NCI-H146 (cell line): ENCODE data around the gene FOSB.
"Not testable (repeated sequence)": the region's sequence is repeated elsewhere in the genome, so short reads cannot be mapped to it uniquely, and the experiment has no call there.

Experiments
- DNase-seq: peaks from one replicate; lab custom pipeline; 2025; lab: John Stamatoyannopoulos, UW

The FOSB gene

DNA sequence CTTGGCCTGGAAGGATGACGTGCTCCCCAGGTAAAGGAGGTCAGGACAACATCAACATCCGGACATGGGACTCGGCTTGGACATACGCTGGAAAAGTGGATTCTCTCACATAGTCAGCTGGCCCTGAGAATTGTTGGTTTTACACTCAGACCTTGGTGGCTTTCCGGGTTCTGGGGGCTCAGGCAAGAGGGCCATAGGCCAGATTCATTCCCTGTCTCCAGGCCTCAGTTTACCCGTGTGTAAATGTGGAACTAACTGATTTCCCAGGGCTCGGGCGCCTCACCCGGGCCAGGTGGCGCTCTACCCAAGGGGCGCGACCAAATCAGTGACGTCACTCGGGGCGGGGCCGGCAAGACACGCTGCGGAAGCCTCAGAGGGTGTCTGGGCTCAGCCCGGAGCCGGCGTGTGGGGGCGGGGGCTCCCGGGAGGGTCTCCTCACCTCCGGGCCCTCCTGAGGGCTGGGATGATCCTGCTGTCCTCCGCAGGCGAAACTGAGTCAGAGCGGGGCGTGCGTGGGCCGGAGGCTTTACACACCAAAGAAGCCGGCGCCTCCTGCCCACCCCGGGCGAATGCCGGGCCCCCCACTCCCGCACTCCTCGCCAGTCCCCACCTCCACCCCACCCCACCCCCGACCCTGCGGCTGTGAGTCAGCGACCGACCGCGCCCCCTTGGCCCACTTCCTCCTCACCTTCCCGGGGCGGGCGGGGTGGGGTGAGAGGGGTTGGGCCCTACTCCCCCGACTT lies 38.6 kb downstream of the FOSB start:
- DNase-seq = peak; percentile 92

DNA sequence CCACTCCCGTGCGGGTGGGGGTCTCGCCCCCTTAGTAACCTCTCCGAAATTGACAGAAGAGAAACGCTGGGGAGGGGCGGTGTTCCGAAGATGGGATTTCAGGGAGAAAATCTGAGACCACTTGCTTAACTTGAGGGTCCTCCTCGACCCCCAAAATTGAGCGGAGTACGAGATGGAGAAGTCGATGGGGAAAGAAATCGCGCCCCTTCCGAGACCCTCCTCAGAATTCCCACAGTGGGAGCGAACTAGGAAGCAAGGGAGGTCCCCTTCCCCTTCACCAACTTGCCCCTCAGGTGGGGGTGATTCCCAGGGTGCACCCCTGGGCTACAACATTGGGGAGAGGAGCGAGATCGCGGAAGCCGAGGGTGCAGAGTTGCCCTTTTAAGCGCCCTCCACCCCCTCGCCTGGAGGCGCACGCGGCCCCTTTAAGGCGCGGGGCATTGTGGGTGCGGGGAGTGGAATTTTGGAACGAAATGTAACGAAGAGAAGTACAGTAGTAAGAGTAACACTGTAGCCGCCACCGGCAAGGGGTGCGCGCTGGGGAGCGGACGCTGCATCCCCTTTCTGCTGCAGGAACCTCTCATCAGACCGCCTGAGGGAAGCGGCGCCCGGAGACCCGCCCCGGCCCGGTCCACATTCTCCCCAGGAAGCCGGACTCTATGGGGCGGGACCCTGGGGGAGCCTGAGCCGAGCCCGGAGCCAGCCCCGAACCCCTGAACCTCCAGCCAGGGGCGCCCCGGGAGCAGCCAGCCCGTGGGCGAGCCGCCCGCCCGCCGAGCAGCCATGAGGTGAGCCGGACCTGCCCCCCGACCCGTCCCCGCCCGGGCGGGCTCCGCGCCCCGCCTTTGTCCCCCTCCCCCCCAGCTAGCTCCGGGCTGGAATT lies 39.4 kb downstream of the FOSB start, which contains the start of gene VASP:
VASP (plus strand) TSS at position 491 of the 883 bp plus-strand sequence; CDS start at position 784, 293 bp downstream.
- peak; percentile 76 for DNase-seq

DNA sequence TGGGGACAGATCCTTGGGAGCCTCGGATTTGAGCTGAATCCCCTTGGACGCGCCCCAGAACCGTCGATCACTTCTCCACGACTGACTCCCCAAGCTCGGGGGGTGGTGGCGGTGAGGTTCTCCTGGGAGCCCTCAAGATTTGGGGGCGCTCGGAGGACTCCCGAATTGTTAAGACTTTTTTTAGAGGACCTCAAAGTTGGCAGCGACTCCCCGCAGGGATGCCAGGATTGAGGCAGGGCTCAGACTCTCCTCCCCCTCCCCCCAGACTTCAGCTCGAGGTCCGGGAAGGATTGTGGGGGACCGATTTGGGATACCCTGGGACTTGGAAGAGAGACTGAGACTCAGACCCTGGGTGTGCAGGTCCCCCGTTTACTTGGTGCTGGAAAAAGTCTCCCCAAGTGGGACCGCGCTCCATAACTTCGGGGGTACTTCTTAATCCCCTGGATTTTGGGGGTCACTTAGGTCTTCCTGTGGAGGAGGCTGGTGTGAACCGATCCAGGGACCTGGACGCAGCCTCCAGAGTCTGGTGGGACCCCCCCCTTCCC lies 40.1 kb downstream of the FOSB start:
- peak; percentile 29 for DNase-seq

DNA sequence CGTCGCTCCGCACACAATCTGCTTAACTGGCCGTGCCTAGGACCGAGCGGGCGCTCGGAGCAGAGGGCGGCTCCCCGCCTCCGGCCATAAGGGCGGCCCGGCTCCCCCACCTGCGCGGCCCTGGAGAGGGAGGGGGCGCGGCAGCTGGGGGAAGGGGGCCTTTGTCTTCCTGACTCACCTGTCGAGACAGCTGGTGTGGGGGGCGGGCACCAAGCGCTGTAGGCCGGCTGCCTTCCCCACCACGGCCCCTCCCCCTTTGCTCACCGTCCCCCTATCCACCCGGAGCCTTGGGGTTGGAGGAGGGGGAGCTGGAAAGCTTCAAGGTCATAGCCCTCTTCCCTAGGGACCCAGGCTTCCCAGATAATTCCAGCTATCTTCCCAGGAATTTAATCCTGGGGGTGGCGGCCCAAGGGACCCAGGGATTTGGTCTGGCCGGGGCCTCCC lies 40.6 kb downstream of the FOSB start:
- peak; percentile 83 for DNase-seq

DNA sequence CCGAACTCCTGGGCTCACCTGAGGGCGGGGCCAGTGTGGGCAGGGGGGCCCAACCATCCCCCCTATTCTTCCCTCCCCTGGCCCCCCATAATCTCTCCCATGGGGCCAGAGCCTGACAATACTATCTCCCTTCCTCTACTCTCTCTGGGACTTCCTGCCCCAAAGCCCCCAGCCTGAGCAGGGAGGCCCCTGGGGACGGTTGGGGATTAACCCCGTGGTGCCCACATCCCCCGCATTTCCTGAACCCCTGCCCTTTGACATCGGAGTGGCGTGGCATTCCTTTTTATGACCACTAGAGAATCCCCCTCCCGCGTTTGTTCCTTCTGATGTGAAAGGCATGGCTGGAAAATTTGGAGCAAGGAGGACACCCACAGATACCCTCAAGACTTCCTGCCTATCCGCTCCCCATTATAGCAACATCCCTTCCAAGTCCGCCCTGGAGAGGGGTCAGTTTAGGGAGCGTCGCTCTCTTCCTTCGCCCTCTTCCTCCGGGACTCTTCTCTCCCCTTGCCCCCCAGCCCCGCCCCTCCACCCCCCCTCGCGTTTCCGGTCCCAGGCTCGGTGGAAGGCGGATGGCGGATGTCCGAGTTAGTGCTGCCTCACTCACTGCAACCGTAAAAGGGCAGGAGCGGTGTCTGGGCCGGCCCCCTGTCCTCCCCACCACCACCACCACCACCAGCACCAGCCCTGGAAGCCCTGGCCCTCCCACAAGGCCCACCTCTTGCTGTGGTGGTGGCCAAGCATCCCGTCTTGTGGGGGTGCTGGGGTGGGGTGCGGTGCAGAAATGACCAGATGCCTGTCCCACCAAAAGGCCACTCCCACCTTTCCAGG lies 41.3 kb downstream of the FOSB start:
- no peak for DNase-seq

DNA sequence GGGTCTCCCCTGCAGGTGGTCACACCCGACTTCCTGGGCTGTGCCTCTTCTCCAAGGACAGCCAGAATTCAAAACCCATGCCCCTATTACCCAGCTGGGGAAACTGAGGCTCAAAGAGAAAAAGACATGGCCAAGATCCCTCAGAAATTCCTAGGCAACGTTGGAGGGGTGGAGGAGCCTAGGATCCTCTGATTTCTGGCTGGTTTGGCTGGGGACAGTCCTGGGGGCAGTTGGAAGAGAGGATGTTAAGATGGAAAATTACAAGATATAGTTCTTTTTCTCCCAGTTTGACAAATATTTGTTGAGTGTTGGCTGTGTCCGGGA lies 41.9 kb downstream of the FOSB start:
- DNase-seq = no peak

DNA sequence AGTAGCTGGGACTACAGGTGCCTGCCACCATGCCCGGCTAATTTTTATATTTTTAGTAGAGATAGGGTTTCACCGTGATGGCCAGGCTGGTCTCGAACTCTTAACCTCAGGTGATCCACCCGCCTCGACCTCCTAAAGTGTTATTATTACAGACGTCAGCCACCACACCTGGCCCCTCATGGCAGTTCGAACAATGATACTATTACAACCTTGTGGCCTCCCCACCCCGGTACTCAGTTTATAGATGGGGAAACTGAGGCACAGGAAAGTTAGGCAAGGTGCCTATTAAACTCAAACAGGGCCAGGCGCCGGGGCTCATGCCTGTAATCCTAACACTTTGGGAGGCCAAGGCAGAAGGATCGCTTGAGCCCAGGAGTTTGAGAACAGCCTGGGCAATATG lies 42.6 kb downstream of the FOSB start:
- not testable (repeated sequence) for DNase-seq

DNA sequence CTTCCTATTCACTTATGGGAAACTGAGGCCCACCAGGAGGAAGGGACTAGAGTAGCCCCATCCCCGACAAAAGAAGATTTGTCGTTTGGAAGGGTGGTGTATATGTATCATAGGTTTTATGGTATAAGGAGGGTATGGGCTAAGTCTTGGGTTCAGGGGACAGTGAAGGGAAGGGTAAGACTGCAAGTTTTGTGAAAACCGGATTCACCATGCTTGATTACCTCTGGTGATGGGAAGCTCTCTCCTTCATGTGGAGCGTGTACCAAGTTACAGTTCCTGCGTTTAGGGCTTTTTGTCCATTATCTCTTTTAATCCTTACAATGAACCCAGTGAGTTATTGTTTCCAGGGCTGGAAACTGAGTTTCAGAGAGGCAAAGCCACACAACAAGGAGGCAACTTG lies 43.3 kb downstream of the FOSB start:
- no peak for DNase-seq

DNA sequence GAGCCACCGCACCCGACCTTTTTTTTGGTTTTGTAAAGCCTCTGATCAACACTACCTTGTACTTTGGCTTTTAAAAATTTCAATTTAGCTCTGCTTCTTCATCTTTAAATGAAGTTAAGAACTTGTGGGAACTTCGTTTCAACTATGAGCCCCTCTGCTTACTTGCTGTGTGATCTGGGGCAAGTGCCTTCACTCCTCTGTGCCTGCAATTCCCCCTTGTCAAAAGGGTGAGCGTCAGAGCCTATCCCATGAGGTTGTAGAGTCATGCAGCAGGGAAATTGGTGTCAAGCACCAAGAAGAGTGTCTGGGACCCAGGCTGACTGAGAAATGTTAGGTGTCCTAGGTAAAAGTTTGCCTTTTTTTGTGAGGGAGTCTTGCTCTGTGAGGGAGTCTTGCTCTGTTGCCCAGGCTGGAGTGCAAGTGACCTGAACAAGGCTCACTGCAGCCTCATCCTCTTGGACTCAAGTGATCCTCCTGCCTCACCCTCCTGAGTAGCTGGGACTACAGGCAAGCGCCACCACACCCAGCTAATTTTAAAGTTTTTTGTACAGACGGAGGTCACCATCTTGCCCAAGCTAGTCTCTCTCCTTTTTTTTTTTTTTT lies 45.2 kb downstream of the FOSB start:
- DNase-seq = no peak

DNA sequence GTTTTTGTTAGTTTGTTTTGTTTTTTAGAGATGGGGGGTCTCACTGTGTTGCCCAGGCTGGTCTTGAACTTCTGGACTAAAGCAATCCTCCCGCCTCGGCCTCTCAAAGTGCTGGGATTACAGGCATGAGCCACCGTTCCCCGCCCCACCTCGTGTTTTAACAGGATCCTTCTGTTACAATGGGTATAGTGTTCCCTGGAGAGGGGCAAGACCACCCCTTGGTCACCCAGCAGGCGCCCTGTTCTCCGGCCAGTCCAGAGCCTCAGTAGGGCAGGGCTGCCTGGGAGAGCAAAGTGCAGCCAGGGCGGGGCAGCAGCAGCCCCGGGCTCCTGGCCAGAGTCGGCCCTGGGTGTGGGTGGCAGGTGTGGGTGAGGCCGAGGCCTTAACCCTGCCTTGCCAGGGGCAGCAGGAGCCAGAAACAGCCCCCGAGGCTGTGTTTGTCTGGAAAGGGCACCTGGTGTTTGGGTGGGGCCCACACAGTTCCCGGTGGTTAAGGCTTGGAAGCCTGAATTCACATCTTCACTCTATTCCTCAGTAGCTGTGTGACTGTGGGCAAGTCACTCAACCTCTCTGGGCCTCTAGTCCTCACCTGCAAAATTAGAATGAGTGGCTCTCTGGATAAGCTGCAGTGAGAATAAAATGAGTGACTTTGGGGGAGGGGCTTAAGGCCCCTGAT lies 46.7 kb downstream of the FOSB start:
- no peak for DNase-seq

DNA sequence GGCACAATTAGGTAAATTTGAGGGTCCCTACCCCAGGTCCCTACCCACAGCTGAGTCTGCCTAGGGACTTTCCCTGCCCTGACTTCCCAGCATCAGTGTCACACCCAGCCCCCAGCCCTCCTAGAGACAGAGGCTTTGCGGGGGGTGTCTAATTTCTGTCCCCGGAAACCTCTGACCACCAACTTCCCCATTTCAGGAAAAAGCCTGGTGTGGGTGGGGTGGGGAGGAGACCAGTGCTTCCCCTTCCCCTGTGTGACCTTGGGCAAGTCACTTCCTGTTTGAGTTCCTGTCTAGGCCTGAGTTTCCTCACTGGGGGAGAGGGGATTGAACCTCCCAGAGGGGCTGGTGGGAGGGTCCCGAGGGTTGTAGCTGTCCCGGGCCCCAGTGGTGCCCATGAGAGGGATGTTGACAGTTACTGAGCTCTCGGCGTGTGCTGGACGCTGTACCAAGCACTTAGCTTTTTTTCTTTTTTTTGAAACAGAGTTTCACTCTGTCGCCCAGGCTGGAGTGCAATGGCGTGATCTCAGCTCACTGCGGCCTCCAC lies 47.4 kb downstream of the FOSB start:
- DNase-seq = no peak

DNA sequence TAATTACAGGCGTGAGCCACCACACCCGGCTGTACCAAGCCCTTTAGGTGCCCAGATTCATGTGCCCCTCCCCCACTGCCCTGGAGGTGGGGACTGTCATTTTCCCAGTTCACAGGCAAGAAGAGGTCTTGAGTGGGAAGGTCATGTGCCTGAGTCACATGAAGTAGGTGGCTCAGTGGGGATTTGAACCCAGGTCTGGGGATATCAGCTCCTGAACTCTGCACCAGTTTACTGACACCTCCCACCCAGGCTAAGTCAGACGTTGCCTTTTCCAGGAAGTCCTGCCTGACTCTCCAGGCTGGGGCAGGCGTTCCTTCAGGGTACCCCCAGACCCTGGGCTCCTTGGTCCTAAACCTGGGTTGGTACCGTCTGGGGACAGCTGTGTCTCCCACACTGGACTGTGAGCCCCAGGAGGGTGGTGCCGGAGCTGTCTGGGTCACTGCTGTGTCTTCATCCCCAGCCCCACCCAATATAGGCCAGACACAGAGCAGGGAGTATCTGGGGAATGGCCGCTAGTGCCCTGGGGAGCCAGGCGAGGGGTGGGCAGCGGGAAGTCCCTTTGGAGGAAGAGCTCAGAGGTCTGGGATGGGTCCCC lies 48.1 kb downstream of the FOSB start:
- DNase-seq = no peak

DNA sequence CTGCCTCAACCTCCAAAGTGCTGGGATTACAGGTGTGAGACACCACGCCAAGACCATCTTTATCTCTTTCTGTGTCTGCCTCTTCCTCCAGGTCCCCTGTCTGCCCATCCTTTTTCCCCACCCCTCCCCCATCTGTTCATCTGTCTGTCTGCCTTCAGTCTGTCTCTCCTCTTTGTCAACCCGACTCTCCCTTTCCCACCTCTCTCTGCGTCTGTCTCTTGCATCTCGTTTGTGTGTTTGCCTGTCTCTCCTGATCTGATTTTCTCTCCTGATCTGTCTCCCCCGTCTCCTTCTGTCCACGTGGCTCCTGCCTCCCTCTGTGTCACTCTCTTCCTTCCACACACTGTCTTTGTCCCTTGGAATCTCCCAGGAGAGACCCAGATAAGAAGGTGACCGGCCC lies 49.4 kb downstream of the FOSB start:
- no peak for DNase-seq

DNA sequence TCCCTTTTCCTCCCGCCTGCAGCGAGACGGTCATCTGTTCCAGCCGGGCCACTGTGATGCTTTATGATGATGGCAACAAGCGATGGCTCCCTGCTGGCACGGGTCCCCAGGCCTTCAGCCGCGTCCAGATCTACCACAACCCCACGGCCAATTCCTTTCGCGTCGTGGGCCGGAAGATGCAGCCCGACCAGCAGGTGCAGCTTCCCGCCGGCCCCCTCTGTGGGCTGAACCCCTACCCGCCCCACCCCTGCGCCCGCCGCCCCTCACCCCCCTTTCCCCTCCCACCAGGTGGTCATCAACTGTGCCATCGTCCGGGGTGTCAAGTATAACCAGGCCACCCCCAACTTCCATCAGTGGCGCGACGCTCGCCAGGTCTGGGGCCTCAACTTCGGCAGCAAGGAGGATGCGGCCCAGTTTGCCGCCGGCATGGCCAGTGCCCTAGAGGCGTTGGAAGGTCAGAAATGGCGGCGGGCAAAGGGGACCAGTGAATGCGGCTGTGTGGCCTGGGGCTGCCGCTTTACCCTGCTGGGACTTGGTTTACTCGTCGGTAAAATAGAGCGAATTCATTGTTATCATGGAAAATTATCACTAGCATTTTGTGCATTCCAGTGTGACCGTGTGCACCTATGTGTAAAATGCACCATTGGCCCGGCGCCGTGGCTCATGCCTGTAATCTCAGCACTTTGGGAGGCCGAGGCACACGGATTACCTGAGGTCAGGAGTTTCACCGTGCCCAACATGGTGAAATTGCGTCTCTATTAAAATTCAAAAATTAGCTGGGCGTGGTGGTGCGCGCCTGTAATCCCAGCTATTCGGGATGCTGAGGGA lies 50.1 kb downstream of the FOSB start:
- no peak for DNase-seq

DNA sequence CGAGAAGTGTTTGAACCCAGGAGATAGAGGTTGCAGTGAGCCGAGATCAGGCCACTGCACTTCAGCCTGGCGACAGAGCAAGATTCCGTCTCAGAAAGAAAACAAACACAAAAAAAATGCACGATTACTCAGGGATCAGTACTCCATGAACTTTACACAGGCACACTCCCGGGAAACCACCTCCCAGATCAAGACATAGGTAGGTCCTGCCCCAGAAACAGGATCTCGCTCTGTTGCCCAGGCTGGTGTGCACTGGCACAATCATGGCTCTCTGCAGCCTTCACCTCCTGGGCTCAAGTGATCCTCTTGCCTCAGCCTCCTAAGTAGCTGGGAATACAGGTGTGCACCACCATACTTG lies 50.7 kb downstream of the FOSB start:
- DNase-seq = no peak

DNA sequence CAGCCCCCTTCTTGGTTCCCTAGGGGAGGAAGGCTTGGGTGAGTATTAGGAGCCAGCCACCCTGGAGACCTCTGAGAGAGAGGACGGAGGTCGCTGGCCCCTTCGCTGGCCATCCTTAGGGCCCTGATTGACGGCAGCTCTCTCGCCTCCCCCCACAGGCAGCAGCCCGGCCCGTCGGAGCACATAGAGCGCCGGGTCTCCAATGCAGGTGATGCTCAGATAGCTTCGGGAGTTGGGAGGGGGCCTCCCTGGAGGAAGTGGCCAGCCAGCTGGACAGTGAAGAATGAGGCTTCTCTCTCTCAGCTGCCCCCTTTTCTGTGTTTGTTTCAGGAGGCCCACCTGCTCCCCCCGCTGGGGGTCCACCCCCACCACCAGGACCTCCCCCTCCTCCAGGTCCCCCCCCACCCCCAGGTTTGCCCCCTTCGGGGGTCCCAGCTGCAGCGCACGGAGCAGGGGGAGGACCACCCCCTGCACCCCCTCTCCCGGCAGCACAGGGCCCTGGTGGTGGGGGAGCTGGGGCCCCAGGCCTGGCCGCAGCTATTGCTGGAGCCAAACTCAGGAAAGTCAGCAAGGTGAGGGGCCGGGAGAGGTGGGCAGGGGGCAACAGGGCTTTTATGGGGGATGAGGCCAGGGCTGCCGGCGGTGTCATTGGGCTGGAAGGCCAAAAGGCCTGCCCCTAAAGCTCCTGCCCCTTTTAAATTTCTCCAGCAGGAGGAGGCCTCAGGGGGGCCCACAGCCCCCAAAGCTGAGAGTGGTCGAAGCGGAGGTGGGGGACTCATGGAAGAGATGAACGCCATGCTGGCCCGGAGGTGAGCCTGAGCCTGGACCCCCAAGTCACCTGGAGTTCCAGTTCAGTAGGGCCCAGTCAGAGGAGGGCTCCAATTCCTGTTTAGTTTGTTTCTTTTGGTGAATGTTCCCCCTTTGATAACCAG lies 54.5 kb downstream of the FOSB start:
- no peak for DNase-seq

DNA sequence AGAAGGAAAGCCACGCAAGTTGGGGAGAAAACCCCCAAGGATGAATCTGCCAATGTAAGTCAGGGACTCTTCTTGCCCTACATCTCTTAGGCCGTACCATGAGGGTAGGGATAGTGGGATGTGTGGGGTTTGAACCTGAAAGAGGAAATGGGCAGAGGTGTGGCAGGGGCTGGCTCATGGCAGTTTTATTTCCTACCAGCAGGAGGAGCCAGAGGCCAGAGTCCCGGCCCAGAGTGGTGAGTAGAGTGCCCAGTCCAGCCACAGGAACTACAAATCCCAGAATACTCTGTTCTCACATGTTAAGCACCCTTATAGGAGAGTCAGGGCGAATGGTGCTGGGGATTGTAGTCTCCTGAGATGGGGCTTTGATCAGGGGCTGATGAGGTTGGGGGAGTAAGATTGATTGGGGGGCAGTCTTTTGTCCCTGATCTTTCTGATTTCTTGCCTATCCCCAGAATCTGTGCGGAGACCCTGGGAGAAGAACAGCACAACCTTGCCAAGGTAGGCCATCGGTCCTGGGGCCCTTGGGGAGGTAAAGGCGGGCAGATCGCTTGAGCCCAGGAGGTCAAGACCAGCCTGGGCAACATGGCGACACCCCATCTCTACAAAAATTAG lies 56.0 kb downstream of the FOSB start:
- peak; percentile 88 for DNase-seq

DNA sequence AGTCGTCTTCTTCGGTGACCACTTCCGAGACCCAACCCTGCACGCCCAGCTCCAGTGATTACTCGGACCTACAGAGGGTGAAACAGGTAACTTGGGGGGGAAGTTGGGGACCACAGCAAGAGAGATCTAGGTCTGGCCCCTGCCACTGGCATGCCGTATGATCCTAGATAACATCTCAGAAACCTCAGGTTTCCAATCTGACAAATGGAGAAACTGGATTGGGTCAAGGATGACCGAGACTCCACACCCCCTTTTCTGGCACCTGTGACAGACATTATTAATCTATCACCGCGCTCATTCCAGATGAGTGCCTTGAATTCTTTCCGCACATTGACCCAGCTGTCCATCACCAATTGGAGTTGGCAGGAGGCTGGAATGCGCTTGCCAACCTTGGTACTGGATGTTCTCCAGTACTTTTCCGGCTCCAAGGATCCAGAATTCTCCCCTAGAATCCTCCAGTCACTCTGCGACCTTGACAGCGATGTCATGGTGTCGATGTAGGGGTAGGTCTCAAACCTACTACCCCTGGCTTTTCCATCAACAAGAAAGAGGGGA lies 56.9 kb downstream of the FOSB start:
- DNase-seq = no peak
